HEK293T (cell line): ENCODE results near the gene MYL12B.

Experiments
- ELF4 ChIP-seq: fragments of 450-650 bp; IDR thresholded peaks from 2 replicates; pipeline ENCODE4 v1.6.1; 2017; ENCODE audit warnings: antibody characterized with exemption
- SP1 ChIP-seq: fragments of 450-650 bp; IDR thresholded peaks from 2 replicates; pipeline ENCODE4 v1.6.1; 2017

DNA sequence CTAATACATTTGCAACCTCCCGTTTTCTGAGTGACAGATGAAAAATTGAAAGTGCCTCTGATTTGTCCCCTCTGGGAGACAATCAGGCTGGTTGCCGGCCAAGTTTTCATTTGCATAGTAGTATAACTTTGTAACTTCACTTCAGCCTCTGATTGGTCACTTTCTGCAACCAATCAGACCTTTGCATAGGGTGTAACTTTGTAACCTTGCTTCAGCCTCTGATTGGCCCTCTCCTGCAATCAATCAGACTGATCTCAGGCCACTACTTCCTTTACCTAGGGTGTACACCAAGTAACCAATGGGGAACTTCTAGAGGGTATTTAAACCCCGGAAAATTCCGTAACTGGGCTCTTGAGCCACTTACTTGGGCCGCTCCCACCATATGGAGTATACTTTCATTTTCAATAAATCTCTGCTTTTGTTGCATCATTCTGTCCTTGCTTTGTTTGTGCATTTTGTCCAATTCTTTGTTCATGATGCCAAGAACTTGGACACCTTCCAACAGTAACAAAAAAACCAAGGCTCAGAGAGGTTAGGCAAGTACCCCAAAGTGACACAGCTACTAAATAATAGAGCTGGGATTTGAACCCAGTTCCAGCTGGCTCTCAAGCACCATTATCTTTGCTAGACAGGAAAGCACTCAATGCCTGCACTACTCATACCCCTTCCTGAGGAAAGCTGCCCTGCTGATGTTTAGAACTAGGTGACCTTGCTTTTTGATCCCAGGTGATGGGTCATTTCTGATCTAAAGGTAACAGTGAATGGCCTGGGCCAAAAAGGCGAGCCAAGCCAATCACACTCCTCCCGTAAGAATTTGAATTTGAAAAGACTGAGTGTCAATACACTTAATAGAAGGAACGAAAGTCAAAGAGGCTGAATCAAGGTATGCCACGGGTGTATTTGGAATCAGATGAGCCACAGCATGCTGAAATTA, 31.3 kb upstream of the MYL12B start:
- TF ChIP-seq ELF4 (no peak), SP1 (no peak)
